GM23338 (cell line): ENCODE data around the gene C1QTNF8.

ENCODE experiments used
- EZH2 ChIP-seq: fragments of 200-600 bp; sonication (generic); IDR thresholded peaks from one replicate; pipeline ENCODE4 v1.8.0; 2017; ENCODE audit warnings: antibody characterized with exemption, mild to moderate bottlenecking, low read depth; ENCODE audit not compliant: unreplicated experiment
- TF ChIP-seq, protein P1 (sequence below), 2 experiments: fragments of 200-600 bp in 1 of 2; sonication (generic) in 1 of 2; conservative IDR thresholded peaks; 2 replicates each; pipeline versions ENCODE4 v1.5.1 to v1.6.1; 2016 to 2017; ENCODE audit warnings: antibody characterized with exemption in 2 of 2, low read depth in 2 of 2, mild to moderate bottlenecking in 2 of 2, moderate library complexity in 1 of 2

DNA sequence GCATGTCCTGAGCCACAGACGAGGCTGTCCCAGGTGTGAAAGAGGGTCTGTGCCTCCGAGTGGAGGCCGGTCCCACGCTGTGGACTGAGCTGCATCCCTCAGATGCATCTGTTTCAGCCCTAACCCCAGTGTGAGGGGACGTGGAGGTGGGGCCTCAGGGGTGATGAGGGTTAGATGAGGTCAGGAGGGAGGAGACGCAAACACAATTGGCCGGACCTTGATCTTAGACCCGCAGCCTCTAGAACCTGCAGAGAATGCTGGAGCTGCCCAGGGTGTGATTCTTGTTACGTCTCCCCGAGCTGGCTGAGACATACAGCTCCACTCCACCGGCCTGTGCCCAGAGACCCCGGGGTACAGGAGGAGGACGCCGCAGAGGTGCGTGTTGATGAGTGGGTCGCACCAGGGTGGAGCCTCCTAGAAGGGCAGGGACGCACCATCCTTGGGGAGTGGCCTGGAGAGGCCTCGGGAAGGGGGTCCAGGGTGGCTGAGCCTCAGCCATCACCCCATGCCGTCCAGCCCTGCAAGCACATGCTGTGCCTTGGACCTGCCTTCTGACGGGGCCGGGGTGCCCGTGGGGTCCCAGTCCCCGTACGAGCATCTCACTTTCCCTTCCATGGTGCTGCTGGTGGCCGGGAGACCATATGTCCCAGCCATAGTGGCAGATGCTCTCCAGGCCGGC, 16.6 kb upstream of the C1QTNF8 start:
- no peak for TF ChIP-seq EZH2
- TF ChIP-seq, protein P1, sequence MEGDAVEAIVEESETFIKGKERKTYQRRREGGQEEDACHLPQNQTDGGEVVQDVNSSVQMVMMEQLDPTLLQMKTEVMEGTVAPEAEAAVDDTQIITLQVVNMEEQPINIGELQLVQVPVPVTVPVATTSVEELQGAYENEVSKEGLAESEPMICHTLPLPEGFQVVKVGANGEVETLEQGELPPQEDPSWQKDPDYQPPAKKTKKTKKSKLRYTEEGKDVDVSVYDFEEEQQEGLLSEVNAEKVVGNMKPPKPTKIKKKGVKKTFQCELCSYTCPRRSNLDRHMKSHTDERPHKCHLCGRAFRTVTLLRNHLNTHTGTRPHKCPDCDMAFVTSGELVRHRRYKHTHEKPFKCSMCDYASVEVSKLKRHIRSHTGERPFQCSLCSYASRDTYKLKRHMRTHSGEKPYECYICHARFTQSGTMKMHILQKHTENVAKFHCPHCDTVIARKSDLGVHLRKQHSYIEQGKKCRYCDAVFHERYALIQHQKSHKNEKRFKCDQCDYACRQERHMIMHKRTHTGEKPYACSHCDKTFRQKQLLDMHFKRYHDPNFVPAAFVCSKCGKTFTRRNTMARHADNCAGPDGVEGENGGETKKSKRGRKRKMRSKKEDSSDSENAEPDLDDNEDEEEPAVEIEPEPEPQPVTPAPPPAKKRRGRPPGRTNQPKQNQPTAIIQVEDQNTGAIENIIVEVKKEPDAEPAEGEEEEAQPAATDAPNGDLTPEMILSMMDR (conservative IDR thresholded peaks at IDR 0.05; ENCODE audit: low read depth in 2 of 2), result no peak
